Type B pancreatic cell (in vitro differentiated cells): Measurements from ENCODE around the gene CDCP1. TPM values are rescaled to one million over a fixed set of nuclear protein-coding genes. Genes with fewer than 3 reads are reported as not detected.

ENCODE experiments used
- DNase-seq: peaks from one replicate; pipeline ENCODE4 v3.0.0; 2021; ENCODE audit warnings: mixed read lengths; ENCODE audit not compliant: unreplicated experiment; ENCODE audit errors: extremely low spot score
- H3K27ac Mint-ChIP-seq: 2 replicates; pipeline ENCODE4 v1.8.0; 2021; ENCODE audit warnings: mild to moderate bottlenecking, mixed read lengths
- H3K27me3 Mint-ChIP-seq: 2 replicates; pipeline ENCODE4 v1.8.0; 2021; ENCODE audit warnings: mixed read lengths
- H3K36me3 Mint-ChIP-seq: 2 replicates; pipeline ENCODE4 v1.8.0; 2021; ENCODE audit warnings: mixed read lengths
- H3K4me1 Mint-ChIP-seq: one replicate; pipeline ENCODE4 v1.8.0; 2021; ENCODE audit warnings: mixed read lengths; ENCODE audit not compliant: unreplicated experiment
- H3K4me3 Mint-ChIP-seq: 2 replicates; pipeline ENCODE4 v1.8.0; 2021; ENCODE audit warnings: mild to moderate bottlenecking, mixed read lengths
- H3K9me3 Mint-ChIP-seq: 2 replicates; pipeline ENCODE4 v1.8.0; 2021; ENCODE audit warnings: mixed read lengths
- CTCF ChIP-seq: fragments of 200-600 bp; sonication (generic); conservative IDR thresholded peaks from 2 replicates; pipeline ENCODE4 v1.5.0; 2021; ENCODE audit warnings: antibody characterized with exemption, mild to moderate bottlenecking
- total RNA-seq: library from RNA; stranded (reverse); gene quantifications from 2 replicates; pipeline ENCODE4 v1.2.1, GENCODE V29; 2021; ENCODE audit warnings: low replicate concordance

Gene CDCP1
- total RNA-seq, 1 donor from 2014 or later, result 26.3 TPM

GRCh38 chr3:45187694-45188141, 41.5 kb upstream of the CDCP1 start:
- peaks cover 36% of the 10 kb centered on the region for H3K4me1 Mint-ChIP-seq
- H3K27me3 Mint-ChIP-seq, result no peaks in the 10 kb centered on the region
- TF ChIP-seq CTCF, result no peak
- H3K36me3 Mint-ChIP-seq, result no peaks in the 10 kb centered on the region
- no peaks in the 10 kb centered on the region for H3K9me3 Mint-ChIP-seq
- no peak for DNase-seq
- no peak overlapping the region for H3K27ac Mint-ChIP-seq
- H3K4me3 Mint-ChIP-seq, result no peak overlapping the region

GRCh38 chr3:45186871-45187270, 40.7 kb upstream of the CDCP1 start:
- Mint-ChIP-seq H3K27me3 (no peaks in the 10 kb centered on the region), H3K36me3 (no peaks in the 10 kb centered on the region), H3K9me3 (no peaks in the 10 kb centered on the region), H3K27ac (no peak overlapping the region), H3K4me1 (peaks cover 38% of the 10 kb centered on the region), H3K4me3 (no peak overlapping the region)
- no peak for TF ChIP-seq CTCF
- DNase-seq, result no peak

- Mint-ChIP-seq H3K4me1 (peaks cover 38% of the 10 kb centered on the region), H3K9me3 (no peaks in the 10 kb centered on the region), H3K36me3 (no peaks in the 10 kb centered on the region), H3K27me3 (no peaks in the 10 kb centered on the region), H3K27ac (peak overlapping the region; percentile 99), H3K4me3 (no peak overlapping the region)
- no peak for TF ChIP-seq CTCF
- DNase-seq, result no peak
Observed at GRCh38 chr3:45185461-45185860, 39.3 kb upstream of the CDCP1 start.

- peaks cover 38% of the 10 kb centered on the region for H3K4me1 Mint-ChIP-seq
- no peaks in the 10 kb centered on the region for H3K27me3 Mint-ChIP-seq
- TF ChIP-seq CTCF, result no peak
- no peaks in the 10 kb centered on the region for H3K36me3 Mint-ChIP-seq
- DNase-seq, result no peak
- peak overlapping the region; percentile 99 for H3K27ac Mint-ChIP-seq
- no peaks in the 10 kb centered on the region for H3K9me3 Mint-ChIP-seq
- H3K4me3 Mint-ChIP-seq, result no peak overlapping the region
Observed at GRCh38 chr3:45185052-45185451, 38.9 kb upstream of the CDCP1 start.

- Mint-ChIP-seq H3K4me1 (peaks cover 35% of the 10 kb centered on the region), H3K36me3 (no peaks in the 10 kb centered on the region), H3K27ac (peak overlapping the region; percentile 99), H3K27me3 (no peaks in the 10 kb centered on the region), H3K9me3 (no peaks in the 10 kb centered on the region), H3K4me3 (no peak overlapping the region)
- no peak for DNase-seq
- no peak for TF ChIP-seq CTCF
Observed at GRCh38 chr3:45183872-45184262, 37.7 kb upstream of the CDCP1 start.
